ENCODE results near the gene MICAL3.
"Not testable (repeated sequence)": the region's sequence is repeated elsewhere in the genome, so short reads cannot be mapped to it uniquely, and the experiment has no call there.

Gene MICAL3

DNA sequence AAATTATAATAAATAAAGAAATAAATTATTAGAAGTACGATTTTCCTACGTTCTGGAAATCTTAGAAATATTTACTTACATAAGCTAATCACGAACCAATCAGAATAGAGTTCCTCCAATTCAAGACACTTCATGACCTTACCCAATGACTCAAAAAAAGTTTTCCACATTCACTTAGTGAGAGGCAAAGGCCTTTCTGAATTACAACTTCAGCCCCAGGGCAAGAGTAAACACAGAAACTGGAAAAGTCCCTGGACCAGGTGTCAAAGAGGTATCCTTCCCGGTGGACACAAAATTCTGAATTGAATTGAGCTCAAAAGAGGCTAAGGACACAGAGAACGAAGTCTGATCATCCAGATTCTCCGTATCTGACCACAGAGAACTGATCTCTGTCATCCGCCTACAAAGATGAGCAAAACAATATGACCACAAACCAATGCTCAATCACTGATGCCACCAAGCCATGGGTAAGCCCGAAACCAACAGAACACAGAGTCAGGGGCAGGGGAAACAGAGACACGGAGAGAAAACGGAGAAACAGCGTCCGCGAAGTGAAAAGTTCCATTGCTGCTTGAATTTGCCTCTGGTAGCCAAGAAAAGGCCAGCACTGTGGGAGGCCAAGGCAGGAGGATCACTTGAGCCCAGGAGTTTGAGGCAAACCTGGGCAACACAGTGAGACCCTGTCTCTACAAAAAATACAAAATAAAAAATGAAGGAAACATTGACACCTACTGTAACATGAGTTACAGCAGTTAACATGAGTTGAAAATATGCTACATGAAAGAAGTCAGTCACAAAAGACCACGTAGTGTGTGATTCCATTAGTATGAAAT is 256.9 kb downstream of the MICAL3 start:
- Mint-ChIP-seq H3K9me3 (peaks cover 0 to 2% of the 10 kb centered on the region in 2 donors), H3K27me3 (no peaks in the 10 kb centered on the region), H3K36me3 (peaks cover 47 to 68% of the 10 kb centered on the region in 2 donors), H3K4me1 (peaks cover 47 to 78% of the 10 kb centered on the region in 2 donors), H3K27ac (peak overlapping the region; percentile 97), H3K4me3 (peak overlapping the region; percentile 73 to 78)
- ATAC-seq (replicated peaks) (peak; percentile 75 to 80), DNase-seq (peak; percentile 63)

DNA sequence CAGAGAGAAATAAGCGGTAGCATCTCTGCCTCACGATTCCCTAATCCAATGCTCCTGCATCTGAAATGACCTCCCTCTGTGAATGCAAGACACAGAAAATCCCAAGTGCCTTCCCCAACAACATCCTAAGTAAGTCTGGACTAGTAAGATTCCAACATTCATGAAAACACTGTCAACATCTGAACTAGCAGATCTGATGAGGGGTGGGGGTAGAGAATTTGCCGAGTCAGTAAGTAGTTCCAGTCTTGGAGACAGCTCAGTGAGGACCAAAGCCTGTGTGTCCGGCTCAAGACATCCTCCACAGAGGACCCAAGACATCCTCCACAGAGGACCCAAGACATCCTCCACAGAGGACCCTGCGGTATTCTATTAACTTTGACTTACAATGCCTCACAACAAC is 259.5 kb downstream of the MICAL3 start:
- H3K9me3 Mint-ChIP-seq; DNase-seq; H3K27me3 Mint-ChIP-seq; ATAC-seq (replicated peaks): not testable (repeated sequence)
- Mint-ChIP-seq H3K4me1 (peaks cover 31 to 75% of the 10 kb centered on the region in 2 donors), H3K27ac (peak overlapping the region; percentile 60), H3K4me3 (peak overlapping the region in 1 of 2 donors; percentile 5), H3K36me3 (peaks cover 34 to 61% of the 10 kb centered on the region in 2 donors)

DNA sequence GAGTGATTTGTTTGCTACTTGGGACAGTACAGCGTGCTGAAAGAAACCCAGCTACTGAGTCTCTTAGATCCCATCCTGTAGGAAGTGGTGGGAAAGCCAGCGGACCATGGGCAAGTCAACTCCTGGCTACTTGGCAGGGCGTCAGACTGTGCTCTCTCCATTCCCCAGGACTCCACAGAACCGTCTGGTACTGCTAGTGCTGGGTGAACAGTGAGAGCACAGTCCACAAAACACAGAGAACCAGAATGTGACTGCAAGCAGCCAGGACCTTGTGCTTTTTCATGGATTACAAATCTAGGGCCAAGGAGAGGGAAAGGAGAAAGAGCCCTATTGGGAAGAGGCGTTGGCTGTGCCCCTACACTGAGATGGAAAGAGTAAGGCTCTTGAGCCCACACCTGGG is 260.3 kb downstream of the MICAL3 start:
- DNase-seq (no peak), ATAC-seq (replicated peaks) (no peak)
- Mint-ChIP-seq H3K9me3 (peaks cover 0 to 2% of the 10 kb centered on the region in 2 donors), H3K27ac (peak overlapping the region; percentile 56), H3K4me1 (peaks cover 25 to 67% of the 10 kb centered on the region in 2 donors), H3K4me3 (peak overlapping the region in 1 of 2 donors; percentile 11), H3K27me3 (no peaks in the 10 kb centered on the region), H3K36me3 (peaks cover 26 to 54% of the 10 kb centered on the region in 2 donors)

DNA sequence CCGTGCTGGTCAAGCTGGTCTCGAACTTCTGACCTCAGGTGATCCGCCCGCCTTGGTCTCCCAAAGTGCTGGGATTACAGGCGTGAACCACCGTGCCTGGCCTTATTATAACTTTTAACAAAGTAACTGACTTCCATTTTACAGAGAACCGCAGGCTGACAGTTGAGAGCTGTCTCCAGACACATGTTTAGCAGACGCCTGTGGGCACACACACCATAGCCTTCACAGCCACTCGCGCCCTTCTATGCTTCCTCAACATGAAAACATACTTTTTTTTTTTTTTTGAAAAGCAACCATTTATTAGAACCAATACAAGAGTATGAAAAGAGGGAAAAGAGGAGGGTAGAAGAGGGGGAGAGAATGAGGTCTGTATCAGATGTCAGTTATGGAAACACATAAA is 260.9 kb downstream of the MICAL3 start:
- DNase-seq; H3K9me3 Mint-ChIP-seq; ATAC-seq (replicated peaks); H3K27me3 Mint-ChIP-seq; H3K4me3 Mint-ChIP-seq: not testable (repeated sequence)
- Mint-ChIP-seq H3K36me3 (peaks cover 28 to 57% of the 10 kb centered on the region in 2 donors), H3K27ac (peak overlapping the region; percentile 56), H3K4me1 (peaks cover 28 to 66% of the 10 kb centered on the region in 2 donors)

DNA sequence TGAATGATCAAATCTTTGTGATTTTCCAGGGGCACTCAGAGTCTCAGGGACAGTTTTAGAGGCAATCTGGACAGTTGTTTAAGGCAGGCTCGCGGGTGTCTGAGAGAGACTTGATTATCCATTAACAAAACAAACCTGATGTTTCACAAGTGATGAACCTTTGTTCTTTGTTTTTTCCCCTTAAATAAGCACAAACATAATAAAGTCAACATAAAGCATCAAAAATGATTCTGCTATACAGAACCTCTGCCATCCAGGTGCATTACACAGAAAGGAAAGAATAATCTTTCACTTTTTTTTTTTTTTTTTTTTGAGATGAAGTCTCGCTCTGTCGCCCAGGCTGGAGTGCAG is 263.2 kb downstream of the MICAL3 start:
- H3K36me3 Mint-ChIP-seq = peaks cover 30 to 50% of the 10 kb centered on the region in 2 donors
- no peaks in the 10 kb centered on the region for H3K9me3 Mint-ChIP-seq
- H3K4me3 Mint-ChIP-seq = no peak overlapping the region
- no peaks in the 10 kb centered on the region for H3K27me3 Mint-ChIP-seq
- no peak overlapping the region for H3K27ac Mint-ChIP-seq
- H3K4me1 Mint-ChIP-seq = peaks cover 21 to 62% of the 10 kb centered on the region in 2 donors
- ATAC-seq (replicated peaks) (no peak), DNase-seq (no peak)

DNA sequence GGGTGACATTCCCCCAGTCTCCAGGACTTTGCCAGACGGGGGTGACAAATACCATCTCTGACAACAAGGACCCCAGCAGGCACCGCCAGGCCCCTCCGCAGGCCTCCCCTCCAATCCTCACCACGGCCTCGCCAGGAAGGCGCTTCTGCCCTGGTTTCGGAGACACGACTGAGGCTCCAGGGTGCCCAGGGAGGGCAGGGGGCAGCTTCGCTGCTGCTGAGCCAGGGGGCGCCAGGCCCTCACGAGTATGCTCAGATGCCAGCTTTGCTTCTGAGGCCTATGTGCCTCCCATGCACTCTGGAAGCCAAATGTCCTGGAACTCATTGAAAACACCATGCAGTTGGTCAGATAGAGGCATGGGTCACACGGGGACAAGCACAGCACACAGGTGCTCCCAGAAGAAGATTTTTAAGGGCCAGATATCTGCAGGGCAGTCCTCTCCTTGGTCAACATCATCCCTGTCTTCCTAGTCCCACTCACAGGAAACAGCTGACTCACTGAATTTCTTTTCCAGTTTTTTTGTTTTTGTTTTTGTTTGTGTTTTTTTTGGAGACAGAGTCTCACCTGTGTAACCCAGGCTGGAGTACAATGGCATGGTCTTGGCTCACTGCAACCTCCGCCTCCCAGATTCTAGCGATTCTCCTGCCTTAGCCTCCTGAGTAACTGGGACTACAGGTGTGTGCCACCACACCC is 270.0 kb downstream of the MICAL3 start:
- ATAC-seq (replicated peaks) (peak in 1 of 2 donors; percentile 39), DNase-seq (no peak)
- H3K27me3 Mint-ChIP-seq = no peaks in the 10 kb centered on the region
- peaks cover 38 to 54% of the 10 kb centered on the region in 2 donors for H3K36me3 Mint-ChIP-seq
- peak overlapping the region in 1 of 2 donors; percentile 4 for H3K4me3 Mint-ChIP-seq
- H3K4me1 Mint-ChIP-seq = peaks cover 25 to 36% of the 10 kb centered on the region in 2 donors
- H3K27ac Mint-ChIP-seq = peak overlapping the region; percentile 89
- H3K9me3 Mint-ChIP-seq = no peaks in the 10 kb centered on the region

DNA sequence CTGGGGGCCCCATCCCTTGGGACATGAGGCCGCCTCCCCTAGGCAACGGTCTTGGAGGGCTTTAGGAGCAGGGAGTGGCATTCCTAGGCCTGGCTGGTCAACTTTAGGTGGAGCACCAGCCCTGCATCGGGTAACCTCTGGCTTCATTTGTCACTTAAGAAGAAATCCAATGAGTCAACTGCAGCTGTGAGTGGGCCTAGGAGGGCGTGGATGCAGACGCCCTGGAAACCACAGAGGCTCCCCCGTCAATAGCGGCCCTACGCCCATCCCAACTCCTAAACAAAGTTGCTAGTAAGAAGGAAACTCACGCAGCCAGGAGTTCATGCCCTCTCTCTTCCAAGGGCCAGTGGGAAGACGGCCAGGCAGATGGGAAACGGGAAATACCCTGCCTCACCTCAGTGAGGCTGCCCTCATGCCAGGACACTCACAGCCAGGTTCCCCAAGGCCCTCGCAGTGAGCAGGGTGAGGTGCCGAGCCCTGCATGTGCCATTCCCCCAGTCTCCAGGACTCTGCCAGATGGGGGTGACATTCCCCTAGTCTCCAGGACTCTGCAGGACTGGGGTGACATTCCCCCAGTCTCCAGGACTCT is 270.9 kb downstream of the MICAL3 start:
- Mint-ChIP-seq H3K27me3 (no peaks in the 10 kb centered on the region), H3K27ac (peak overlapping the region; percentile 37), H3K4me3 (no peak overlapping the region), H3K4me1 (peaks cover 23 to 33% of the 10 kb centered on the region in 2 donors), H3K36me3 (peaks cover 35 to 55% of the 10 kb centered on the region in 2 donors), H3K9me3 (no peaks in the 10 kb centered on the region)
- peak in 1 of 2 donors; percentile 21 for ATAC-seq (replicated peaks)
- no peak for DNase-seq

DNA sequence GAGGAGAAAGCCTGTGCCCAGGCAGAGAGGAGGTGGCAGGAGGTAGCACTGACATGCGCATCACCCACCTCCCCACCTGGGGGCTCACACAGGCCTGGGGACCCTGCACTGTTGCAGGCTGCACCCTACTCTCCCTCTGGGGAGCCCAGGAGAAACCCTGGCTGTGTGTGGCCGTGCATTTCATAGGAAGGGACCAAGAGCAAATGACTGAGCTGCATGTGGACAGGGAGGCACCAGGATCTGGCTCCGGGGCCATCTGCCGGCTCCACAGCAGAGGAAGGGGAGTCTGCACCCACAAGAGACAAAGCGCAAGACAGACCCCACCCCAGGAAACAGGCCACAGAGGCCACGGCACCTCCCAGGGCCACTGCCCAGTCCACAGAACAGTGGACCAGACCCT is 272.8 kb downstream of the MICAL3 start:
- no peaks in the 10 kb centered on the region for H3K27me3 Mint-ChIP-seq
- H3K4me1 Mint-ChIP-seq = peaks cover 22 to 23% of the 10 kb centered on the region in 2 donors
- peaks cover 38 to 56% of the 10 kb centered on the region in 2 donors for H3K36me3 Mint-ChIP-seq
- peak in 1 of 2 donors; percentile 17 for ATAC-seq (replicated peaks)
- DNase-seq = no peak
- H3K4me3 Mint-ChIP-seq = no peak overlapping the region
- H3K9me3 Mint-ChIP-seq = no peaks in the 10 kb centered on the region
- peak overlapping the region; percentile 31 for H3K27ac Mint-ChIP-seq

DNA sequence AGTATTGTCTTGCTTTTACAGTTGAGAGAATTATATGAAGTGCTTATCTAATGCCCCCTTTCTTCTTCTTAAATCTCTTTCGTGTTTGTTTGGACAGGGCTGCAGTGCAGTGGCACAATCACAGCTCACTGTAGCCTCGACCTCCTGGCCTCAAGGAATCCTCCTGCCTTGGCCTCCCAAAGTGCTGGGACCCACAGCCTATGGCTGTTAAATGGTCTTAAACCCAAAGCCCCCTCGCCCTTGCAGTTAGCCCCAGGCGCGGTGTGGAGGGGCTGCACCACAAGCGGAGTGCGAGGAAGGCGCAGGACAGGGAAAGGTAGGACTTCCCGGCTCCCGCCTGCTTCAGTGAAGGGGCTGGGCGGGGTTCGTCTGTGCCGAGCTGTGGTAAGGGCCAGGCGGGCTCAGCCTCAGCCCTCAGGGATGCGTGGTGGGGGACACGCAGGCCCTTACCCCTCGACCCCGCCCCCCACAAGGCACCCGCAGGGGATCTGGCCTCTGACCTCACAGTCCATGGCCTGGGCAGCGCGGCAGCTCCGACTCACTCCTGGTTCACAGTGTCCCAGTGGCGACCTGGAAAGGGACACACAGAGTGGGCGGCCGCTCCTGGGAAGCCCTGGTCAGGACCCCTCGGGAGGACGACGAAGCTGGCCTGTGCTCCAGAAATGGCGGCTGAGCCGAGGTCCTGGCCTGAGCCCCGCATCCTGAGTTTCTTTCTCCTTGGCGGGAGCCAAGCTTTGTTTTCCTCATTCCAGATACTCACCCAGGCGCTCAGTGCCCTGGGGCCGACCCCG is 274.6 kb downstream of the MICAL3 start:
- Mint-ChIP-seq H3K36me3 (peaks cover 41 to 51% of the 10 kb centered on the region in 2 donors), H3K9me3 (no peaks in the 10 kb centered on the region), H3K4me1 (peaks cover 10 to 21% of the 10 kb centered on the region in 2 donors), H3K27me3 (no peaks in the 10 kb centered on the region), H3K4me3 (no peak overlapping the region), H3K27ac (peak overlapping the region; percentile 31)
- DNase-seq (no peak), ATAC-seq (replicated peaks) (no peak)

DNA sequence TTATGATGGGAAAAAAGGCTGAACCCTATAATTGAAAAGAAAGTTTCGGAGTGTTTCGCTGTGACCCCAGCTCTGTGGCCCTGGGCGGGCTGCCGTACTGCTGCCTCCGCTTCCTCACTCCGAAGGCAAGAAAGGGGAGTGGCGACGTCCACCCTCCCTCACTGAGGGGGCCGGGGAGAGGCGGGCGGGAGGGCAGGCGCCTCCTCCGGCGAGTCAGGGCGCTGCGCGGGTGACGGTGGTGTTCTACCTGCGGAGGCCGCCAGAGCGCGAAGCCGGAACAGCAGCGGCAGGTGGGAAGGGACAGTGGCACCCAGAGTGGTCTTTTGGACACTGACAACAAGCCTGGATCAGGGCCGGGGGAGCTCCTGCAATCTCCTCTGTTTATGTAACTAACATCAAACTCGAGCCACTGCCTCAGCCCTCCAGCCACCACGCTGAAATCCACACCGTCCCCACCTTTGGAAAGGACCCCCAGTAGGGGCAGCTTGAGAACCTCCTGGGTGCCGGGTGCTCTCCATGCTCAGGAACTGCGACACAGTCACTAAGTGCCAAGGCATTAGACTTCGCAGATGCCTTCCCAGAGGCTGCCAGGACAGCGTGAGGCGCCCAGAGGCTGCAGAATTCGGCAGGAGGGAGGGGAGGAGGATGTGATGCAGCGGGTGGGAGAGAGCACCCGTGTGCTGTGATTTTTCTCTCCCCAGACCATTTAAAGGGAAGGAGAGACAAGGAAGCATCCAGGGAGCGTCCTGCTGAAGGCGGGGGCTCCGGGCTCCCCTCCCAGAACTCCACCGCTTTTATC is 275.6 kb downstream of the MICAL3 start:
- ATAC-seq (replicated peaks) (no peak), DNase-seq (no peak)
- peaks cover 41 to 51% of the 10 kb centered on the region in 2 donors for H3K36me3 Mint-ChIP-seq
- no peaks in the 10 kb centered on the region for H3K9me3 Mint-ChIP-seq
- no peak overlapping the region for H3K4me3 Mint-ChIP-seq
- no peaks in the 10 kb centered on the region for H3K27me3 Mint-ChIP-seq
- no peak overlapping the region for H3K27ac Mint-ChIP-seq
- peaks cover 10 to 19% of the 10 kb centered on the region in 2 donors for H3K4me1 Mint-ChIP-seq

DNA sequence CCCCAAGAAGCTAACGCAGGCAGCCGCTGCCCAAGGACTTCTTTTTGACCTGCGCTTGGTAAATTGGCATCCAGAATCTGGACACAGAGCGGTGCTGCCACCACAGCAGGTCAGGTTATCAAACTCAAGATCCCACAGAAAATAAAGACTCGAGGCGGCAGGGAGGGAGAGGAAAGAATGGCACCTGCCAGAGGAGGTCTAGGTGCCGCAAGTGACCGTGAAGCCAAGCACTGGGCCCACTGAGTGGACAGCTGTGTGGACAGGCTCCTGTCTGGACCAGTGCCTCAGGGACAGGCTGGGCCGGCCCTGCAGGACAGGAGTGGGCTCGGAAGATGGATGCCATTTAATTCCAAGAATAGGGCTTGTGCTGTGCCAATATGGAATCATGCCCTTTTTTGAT is 277.4 kb downstream of the MICAL3 start:
- ATAC-seq (replicated peaks) (no peak), DNase-seq (no peak)
- H3K27me3 Mint-ChIP-seq = no peaks in the 10 kb centered on the region
- peaks cover 18 to 24% of the 10 kb centered on the region in 2 donors for H3K4me1 Mint-ChIP-seq
- no peaks in the 10 kb centered on the region for H3K9me3 Mint-ChIP-seq
- H3K36me3 Mint-ChIP-seq = peaks cover 45 to 51% of the 10 kb centered on the region in 2 donors
- H3K4me3 Mint-ChIP-seq = no peak overlapping the region
- H3K27ac Mint-ChIP-seq = no peak overlapping the region

DNA sequence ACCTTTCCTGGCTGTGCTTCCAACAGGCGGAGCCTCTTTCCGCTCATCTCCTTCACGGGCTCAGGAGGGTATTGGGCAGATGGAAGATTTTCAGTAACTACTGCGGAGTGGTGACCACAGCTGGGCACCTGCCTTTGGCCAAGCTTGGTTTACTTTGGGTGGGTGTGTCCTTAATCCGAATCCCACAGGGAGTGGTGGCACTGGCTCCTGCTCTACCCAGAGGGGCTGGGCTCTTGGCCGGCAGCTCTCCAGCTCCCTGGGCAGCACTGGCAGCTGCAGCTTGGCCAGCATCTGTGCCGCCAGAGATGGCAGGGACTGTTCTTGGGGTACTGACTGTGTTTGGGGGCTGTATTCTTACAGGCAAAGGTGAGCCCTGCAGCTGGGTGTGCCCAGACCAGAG is 279.9 kb downstream of the MICAL3 start:
- H3K4me3 Mint-ChIP-seq = no peak overlapping the region
- H3K36me3 Mint-ChIP-seq = peaks cover 50 to 51% of the 10 kb centered on the region in 2 donors
- H3K9me3 Mint-ChIP-seq = no peaks in the 10 kb centered on the region
- H3K27me3 Mint-ChIP-seq = no peaks in the 10 kb centered on the region
- no peak for ATAC-seq (replicated peaks)
- H3K4me1 Mint-ChIP-seq = peaks cover 17 to 27% of the 10 kb centered on the region in 2 donors
- DNase-seq = no peak
- H3K27ac Mint-ChIP-seq = peak overlapping the region; percentile 82

All from stimulated activated naive B cell treated with anti-CD40 and anti-IgM and Interleukin-4, amounts not matched to agents 10 μg/mL and 1 μg/mL and 100 μg/mL, for 72 hours (primary cell).